HG03354 (cell line): ENCODE results near the gene GPR151.

ENCODE experiments used
- ATAC-seq: cut with Tn5 transposase; IDR thresholded peaks from one replicate; pipeline ENCODE4 v1.9.1; 2021; ENCODE audit warnings: mild to moderate bottlenecking; ENCODE audit not compliant: unreplicated experiment, poor library complexity, severe bottlenecking

The GPR151 gene

DNA sequence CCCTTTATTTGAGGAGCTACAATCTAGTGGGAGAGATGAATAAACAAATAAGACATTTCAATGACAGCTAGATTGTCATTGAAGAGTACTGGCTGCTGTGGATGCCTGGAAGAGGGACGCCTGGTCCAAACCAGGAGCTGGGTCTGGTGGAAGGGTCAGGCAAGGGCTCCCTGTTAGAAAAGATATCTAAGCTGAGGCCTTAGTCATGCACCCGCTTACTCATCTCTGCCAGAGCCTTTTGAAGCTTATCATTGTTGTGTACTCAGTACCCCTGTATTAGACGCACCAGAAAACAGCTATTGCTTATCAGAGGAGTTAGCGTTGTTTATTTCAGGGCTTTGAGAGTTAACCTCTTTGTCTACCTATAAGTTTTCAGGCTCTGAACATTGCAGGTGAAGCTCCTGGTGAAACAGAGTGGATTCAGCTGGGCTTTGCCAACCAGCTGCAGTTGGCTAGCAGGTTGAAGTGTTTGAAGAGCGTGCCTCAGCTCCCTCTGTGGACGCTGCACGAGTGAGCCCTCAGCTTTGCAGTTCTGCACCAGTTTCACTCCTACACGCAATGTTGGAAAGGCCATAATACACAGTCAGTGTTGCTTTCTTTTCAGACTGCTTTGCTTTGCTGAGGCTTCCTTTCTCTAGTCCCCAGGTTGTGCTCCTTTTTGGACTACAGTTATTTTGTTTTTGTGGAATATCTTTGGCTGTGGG lies 5.6 kb upstream of the GPR151 start:
- ATAC-seq: no peak

DNA sequence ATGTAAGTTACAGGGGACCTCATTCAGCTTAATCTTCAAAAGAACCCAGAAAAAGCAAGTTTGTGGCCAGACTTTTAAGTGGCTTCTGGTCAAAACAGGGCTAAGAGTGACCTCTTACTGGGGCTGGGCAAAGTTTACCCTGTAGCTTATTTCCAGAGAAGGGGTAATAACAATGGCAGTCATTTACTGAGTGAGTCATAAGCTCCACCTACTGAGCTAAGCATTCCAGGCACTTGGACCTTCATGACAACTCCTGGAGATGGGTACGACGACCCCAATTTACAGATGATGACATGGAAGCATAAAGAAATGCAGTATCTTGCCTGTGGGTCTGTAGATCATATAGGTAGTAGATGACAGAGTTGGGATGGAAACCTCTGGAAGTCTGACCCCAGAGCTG lies 4.7 kb upstream of the GPR151 start:
- ATAC-seq: no peak

DNA sequence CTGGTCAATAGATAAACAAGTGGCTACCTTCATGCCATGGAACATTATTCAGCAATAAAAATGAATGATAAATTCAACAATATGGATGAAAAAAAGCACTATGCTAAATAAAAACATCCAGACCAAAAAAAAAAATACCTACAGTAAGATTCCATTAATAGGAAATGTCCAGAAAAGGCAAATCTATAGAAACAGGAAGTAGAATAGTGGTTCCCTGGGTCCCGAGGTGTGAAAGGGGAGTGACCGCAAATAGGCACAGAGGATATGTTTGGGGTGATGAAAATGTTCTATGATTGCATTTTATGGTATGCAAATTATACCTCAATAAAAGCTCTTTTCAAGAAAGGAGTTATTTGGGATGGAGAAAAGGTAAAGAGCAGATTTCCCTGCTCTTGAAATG lies 3.6 kb upstream of the GPR151 start:
- no peak for ATAC-seq

DNA sequence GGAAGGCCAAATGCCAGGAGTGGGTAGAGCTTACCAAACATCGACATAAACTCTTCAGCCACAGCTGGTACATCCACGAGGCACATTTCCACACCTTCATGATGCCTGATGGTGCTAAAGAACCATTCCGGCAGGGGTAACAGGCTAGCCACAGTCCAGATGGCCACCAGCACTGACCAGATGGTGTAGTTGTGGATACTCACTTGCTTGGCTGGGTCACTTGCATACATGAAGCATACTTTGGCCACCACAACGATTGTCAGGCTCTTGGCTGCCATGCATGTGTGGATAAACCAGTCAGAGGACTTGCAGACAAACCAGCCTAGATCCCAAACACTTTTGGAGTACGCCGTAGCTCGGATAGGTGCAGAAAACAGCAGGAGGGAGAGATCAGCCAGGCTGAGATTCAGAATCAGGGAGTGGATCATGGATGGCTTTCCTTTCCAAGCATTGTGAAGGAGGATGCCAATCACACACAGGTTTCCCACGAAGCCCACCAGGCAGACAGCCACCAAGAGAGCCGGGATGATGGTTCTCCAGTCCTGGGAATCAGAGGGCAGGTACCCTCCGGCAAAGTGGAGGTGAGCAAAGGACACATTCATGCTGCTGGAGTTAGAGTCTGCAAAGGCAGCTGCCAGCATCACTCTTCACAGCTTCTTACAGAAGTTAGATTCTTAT lies 378 bp downstream of the GPR151 start:
- ATAC-seq: no peak

DNA sequence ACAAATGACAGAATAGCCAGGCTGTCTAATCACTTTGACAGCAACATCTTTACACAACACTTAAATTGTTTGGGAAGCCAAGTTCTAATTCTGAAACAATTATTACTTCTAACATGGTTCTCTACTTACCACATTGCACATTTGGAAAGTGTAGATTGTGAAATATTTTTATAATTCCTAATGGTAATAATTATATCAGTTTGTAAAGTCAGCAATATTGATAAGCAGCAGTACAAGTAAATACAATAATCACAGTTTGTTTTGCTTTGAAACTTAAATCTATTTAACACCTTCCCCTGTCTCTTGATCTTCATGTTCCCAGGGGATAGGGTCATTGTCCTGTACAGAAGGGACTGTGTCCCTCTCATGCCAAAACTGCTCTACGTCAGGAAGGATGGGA lies 1.4 kb downstream of the GPR151 start:
- no peak for ATAC-seq

DNA sequence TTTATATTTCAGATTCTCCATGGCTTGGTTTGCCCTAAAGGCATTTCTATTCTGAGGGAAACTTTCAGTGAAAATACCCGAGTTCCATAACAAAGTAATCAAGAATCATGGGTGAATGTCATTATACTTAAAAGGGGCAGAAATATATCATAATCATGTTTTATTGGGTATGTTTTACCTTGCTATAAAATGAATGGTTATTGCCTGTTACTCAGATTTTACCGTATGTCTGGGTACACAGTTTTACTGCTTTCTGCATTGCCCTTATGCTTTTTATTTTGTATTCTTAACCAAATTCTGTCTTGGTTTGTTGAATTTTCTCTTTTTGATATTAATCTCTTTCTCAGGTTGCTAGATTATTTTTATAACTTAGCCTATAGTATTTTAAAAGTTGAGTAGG lies 2.5 kb downstream of the GPR151 start:
- no peak for ATAC-seq

DNA sequence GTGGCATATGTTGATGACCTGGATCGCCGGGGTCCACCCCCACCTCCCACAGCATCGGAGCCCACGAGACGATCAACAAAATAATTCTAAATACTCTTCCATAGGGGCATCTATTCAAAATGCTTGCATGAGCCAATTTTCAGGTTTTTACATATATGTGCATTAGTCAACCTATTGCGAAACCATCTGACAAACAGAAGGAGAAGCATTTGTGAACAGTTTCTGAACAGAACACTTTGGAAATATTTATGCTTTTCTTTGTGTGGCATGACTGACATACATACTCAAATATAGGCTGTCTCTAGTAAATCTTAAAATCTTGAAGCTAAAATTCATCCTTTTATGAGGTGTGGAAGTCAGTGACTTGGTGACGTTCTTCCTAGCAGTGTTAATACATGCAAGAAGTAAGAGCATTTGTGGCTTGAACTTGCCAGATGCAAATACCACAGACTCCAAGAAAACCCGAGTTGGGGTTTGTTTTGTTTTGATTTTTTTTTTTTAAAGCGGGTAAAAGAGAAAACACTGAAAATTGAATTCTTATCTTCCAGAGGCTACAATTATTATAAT lies 5.3 kb downstream of the GPR151 start:
- ATAC-seq: no peak

DNA sequence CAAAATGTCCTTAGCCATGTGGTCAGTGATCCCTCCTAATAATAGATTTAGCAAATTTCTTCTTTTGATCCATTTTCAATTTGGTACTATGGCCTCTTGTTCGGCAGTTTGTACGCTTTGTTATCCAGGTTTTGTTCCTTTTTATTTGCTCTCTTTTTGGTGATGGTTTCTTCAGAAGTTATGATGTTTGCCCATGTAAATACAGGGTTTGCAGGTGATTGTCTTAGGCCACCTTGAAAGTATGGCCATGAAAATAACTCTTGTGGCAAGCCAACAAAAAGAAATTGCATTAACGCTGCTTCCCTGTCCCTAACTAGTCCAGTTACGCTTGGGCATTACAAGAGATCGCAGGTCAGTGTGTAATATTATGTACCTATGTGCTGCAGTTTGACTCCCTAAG lies 8.6 kb downstream of the GPR151 start:
- no peak for ATAC-seq

DNA sequence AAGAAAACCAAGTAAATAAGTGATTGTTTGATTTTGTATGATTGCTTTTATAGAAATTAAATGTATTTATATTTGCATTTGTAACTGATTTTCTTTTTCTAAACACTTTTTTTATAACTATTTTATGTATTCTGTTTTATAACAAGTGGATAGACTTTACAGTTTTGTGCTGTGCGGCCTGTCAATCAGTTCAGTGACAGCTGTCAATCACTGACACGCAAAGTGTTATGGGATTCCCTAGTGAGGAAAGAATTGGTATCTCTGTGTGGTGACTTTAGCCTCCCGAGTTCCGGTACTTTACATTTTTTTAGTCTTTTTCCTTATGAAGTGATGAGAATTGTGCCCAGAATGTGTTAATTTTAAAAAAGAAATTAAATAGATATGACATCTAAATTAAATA lies 16.3 kb downstream of the GPR151 start:
- no peak for ATAC-seq

DNA sequence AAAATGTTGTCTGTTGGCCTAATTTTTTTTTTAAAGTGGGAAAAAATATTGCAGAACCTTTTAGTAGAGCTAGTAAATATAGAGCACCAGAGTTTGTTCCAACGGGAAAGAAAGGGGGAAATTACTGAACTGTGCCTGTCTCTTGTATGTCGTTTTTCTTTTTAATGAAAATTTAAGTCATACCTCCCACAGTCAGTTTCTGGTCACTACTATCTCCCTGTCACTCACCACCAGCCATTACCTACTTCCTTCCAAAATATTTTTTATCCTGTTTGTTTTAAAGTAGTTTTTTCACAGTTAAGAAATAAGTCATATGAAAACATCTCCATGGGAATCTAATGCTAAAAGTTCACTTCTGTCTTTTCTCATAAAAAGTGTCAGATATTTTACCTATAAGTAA lies 21.3 kb downstream of the GPR151 start:
- ATAC-seq: no peak

DNA sequence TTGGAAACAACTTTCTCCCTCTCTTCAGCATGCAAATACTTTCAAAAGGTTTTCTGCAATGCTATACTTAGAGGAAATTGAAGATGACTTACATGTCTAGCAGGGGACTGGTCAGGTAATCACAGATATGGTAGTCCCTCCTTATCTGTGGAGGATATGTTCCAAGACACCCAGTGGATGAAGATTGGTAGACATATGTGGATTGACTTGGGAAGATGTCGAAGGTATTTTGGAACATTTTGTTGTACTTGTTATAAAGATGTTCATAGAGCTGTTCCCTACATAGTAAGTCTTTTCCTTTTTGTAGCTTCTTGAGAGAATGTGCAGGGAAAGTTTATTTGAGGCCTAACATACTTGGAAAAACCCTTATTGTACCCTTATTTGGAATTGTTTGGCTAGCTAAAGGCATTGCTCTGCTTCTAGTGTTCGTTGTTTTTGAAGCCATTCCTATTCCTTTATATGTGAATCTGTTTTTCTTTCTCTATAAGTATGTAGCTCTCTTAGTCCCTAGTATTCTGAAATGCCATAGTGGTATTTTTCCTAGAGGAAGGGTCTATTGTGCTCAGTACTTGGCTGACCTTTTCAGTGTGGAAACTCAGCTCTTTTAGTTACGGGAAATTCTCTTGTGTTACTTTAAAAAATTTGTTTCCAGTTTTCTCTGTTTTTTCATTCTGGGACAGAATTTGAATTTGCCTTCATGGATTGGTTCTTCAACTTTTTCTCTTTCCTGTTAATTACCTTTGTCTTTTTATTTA lies 25.7 kb downstream of the GPR151 start:
- no peak for ATAC-seq

DNA sequence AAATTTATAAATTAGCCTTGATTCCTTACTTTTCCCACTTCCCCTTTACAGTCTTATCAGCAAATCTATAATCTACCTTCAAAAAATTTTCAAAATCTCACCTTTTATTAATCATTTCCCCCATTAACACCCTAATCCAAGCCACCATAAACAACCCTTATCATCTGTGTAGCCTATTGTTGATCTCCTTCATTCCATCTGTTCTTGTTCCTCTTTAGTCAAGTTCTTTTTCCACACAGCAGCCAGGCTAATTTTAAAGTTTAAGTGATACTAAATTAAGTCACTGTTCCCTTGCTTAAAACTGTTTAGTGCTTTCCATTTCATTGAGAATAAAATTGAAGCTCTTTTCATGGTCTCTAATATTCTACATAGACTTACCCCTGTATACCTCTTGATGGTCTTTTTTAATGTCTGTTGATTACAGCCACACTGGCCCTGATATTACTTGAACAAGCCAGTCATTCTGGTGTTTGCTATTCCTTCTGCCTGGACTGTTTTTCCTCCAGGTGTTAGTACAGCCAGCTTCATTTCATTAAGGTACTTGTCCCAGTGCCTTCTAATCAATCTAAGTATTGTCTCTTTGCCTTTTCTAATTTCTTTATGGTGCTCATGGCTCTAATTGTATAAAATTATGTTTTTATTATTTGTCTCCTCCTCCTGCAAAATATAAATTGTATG lies 31.1 kb downstream of the GPR151 start:
- ATAC-seq: no peak

DNA sequence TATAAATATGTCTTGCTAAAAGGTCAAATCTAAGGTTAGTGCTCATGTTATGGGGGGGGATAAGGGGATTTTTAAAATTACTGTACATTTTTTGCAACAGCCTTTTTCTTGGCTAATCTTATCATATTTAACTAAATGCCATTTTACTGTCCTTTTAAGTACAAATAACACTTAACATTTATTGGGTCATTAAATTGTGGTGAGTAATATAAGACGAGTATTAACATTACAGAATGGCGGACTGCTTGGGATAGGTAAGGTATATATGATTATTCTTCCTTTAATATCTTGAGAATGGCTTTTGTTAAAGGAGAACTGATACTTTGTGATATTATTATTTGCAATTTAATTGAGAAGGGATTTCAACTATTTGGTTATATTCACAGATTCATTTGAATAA lies 33.2 kb downstream of the GPR151 start:
- no peak for ATAC-seq

DNA sequence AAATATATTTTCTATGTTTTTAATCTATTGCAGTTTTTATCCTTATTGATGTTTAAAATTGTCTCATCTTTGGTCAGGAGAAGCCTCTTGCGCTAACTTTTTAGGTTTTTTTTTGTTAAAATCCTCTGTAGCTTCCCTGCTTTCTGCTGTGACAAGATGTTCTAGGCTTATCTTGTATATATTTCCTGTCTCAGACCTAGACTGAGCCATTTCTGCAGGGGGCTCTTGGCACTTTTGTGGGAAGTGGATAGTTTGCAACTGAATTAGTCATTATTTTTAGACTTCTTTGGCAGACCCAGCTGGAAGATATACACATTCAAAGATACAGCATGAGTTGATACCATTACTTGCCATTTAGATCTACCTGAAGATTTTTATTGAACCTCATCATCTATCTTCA lies 40.1 kb downstream of the GPR151 start:
- ATAC-seq: no peak

DNA sequence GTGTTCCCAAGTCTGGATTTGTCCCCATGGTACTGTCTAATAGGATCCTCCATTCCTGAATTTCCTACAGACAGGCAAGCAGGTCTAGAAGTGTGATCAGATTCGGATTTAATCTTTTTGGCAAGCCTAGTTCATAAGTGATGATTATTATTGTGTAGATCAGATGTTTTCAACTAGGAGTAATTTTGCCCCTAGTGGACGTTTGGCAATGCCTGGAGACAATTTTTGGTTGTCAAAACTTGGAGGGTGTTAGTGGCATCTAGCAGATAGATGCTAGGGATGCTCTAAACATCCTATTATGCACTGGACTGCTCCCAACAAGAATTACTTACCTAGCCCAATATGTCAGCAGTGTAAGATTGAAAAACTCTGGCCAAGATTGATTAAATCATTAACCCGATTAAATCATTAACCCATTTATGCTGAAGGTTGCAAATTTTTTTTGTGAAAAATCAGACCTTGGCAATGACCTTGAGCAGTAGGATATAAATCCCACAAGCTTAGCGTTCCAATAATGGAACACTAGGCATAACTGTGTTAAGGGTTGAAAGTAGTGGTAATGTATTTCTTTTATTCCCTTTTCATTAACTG lies 40.7 kb downstream of the GPR151 start:
- ATAC-seq: no peak

DNA sequence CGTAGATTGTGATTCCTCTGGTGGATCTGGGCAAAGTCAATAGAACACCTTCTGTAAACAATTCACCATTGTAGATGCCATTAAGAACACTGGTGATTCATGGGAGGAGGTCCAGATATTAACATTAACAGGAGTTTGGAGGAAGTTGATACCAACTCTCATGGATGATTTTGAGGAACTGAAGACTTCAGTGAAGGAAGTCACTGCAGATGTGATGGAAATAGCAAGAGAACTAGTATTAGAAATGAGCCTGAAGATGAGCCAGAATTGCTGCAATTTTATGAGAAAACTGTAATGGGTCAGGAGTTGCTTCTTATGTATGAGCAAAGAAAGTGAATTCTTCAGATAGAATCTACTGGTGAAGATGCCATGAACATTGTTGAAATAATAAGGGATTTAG lies 41.9 kb downstream of the GPR151 start:
- ATAC-seq: no peak

DNA sequence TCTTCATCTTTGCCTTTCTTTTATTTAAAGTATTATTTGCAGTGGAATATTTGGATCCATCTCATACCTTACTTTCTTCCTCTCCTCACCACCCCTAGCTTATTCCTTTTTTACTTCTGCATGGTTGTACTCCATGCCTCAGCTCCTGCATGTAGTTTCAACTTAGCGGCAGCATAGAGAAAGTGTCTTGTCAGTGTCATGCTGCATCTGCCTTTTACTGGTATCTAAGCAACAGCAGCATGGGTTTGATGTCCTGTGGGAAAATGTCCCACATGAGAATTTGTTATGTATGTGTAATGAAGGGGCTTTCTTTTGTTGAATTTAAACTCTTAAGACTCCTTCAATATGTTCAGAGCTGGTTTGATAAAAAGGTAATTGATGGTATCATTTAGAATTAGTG lies 48.2 kb downstream of the GPR151 start:
- no peak for ATAC-seq

DNA sequence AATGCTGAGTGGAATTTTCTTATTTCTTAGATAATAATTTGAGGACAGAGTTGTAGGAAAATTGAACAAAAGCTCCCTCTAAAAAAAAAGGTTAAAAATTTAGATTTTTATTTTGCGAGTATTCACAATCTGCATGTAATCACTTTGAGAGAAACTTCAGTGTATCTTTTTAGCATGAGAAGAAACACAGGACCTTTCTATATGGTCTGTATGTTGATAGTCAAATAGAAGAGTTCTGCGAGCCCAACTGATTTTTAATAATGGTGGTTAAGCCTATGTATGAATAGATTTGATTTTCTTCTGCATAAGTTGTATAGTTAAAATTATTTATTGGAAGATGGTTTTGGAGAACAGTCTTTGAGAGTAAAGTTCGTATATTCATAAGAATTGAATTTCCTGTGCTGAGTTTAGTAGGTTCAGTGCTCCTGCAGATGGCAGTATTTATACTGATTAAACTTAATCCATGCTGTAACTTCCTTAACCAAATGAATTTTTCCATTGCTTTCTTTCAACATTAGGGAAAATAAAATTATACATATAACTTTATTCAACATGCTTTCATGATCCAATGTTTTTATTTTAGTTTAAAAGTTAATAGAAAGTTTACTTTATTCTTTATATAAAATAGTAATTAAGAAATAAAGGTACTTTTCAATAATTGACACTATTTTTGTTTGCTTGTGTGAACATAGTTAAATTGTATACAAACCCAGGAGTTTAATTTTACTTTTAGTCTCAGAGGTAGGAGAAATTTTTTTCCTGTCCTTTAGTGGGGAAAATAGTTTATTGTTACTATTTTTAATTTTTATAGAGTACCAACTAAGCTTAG lies 49.3 kb downstream of the GPR151 start:
- ATAC-seq: no peak

DNA sequence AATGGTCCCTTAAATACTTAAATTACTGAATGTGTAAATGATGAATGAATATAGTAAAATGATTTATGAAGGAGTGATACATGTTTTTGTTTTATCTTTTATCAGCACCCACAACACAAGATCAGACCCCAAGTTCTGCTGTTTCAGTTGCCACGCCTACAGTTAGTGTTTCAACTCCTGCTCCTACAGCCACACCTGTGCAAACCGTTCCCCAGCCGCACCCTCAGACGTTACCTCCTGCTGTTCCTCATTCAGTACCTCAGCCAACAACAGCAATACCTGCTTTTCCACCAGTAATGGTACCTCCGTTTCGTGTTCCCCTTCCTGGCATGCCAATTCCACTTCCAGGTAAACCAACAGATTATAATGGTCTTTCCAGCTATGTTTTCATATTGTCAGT lies 52.5 kb downstream of the GPR151 start:
- ATAC-seq: no peak
